ENCODE measurements around the gene STAC2.
"Not testable (repeated sequence)": the region's sequence is repeated elsewhere in the genome, so short reads cannot be mapped to it uniquely, and the experiment has no call there.

STAC2 gene

GRCh38 chr17:39173080-39173479 lies 52.7 kb downstream of the STAC2 start:
- no peaks in the 10 kb centered on the region for H3K27me3 ChIP-seq (ENCODE audit: control insufficient read depth, insufficient read depth, low read length)
- no peaks in the 10 kb centered on the region for H3K9me3 ChIP-seq (ENCODE audit: control insufficient read depth, low read length)
- H3K36me3 ChIP-seq (ENCODE audit: control insufficient read depth, insufficient read depth, low read length): no peaks in the 10 kb centered on the region
- peaks cover 8% of the 10 kb centered on the region for H3K4me1 ChIP-seq (ENCODE audit: control insufficient read depth, insufficient read depth, low read length)
- no peak overlapping the region for H3K4me3 ChIP-seq (ENCODE audit: low read length)
- H3K9ac ChIP-seq (ENCODE audit: low read length): no peak overlapping the region

- no peak overlapping the region for H3K4me3 ChIP-seq (ENCODE audit: low read length)
- no peaks in the 10 kb centered on the region for H3K36me3 ChIP-seq (ENCODE audit: control insufficient read depth, insufficient read depth, low read length)
- H3K27me3 ChIP-seq (ENCODE audit: control insufficient read depth, insufficient read depth, low read length): no peaks in the 10 kb centered on the region
- no peaks in the 10 kb centered on the region for H3K4me1 ChIP-seq (ENCODE audit: control insufficient read depth, insufficient read depth, low read length)
- no peaks in the 10 kb centered on the region for H3K9me3 ChIP-seq (ENCODE audit: control insufficient read depth, low read length)
- H3K9ac ChIP-seq (ENCODE audit: low read length): no peak overlapping the region
Observed at GRCh38 chr17:39171933-39172332, 53.8 kb downstream of the STAC2 start.

- no peaks in the 10 kb centered on the region for H3K9me3 ChIP-seq (ENCODE audit: control insufficient read depth, low read length)
- H3K4me1 ChIP-seq (ENCODE audit: control insufficient read depth, insufficient read depth, low read length): peaks cover 7% of the 10 kb centered on the region
- no peak overlapping the region for H3K4me3 ChIP-seq (ENCODE audit: low read length)
- peaks cover 13% of the 10 kb centered on the region for H3K27me3 ChIP-seq (ENCODE audit: control insufficient read depth, insufficient read depth, low read length)
- H3K9ac ChIP-seq (ENCODE audit: low read length): no peak overlapping the region
- no peaks in the 10 kb centered on the region for H3K36me3 ChIP-seq (ENCODE audit: control insufficient read depth, insufficient read depth, low read length)
Observed at GRCh38 chr17:39170558-39170957, 55.2 kb downstream of the STAC2 start.

GRCh38 chr17:39170109-39170508 lies 55.6 kb downstream of the STAC2 start:
- H3K27me3 ChIP-seq (ENCODE audit: control insufficient read depth, insufficient read depth, low read length): peaks cover 16% of the 10 kb centered on the region

GRCh38 chr17:39169518-39169917 lies 56.2 kb downstream of the STAC2 start:
- peaks cover 21% of the 10 kb centered on the region for H3K27me3 ChIP-seq (ENCODE audit: control insufficient read depth, insufficient read depth, low read length)
- H3K9ac ChIP-seq (ENCODE audit: low read length): no peak overlapping the region
- no peak overlapping the region for H3K4me3 ChIP-seq (ENCODE audit: low read length)
- H3K36me3 ChIP-seq (ENCODE audit: control insufficient read depth, insufficient read depth, low read length): no peaks in the 10 kb centered on the region
- H3K4me1 ChIP-seq (ENCODE audit: control insufficient read depth, insufficient read depth, low read length): peaks cover 13% of the 10 kb centered on the region
- H3K9me3 ChIP-seq (ENCODE audit: control insufficient read depth, low read length): no peaks in the 10 kb centered on the region

More at GRCh38 chr17:39170109-39170508, 55.6 kb downstream of the STAC2 start:
- no peaks in the 10 kb centered on the region for H3K36me3 ChIP-seq (ENCODE audit: control insufficient read depth, insufficient read depth, low read length)
- H3K4me3 ChIP-seq (ENCODE audit: low read length): no peak overlapping the region
- H3K9ac ChIP-seq (ENCODE audit: low read length): no peak overlapping the region
- no peaks in the 10 kb centered on the region for H3K9me3 ChIP-seq (ENCODE audit: control insufficient read depth, low read length)
- peaks cover 7% of the 10 kb centered on the region for H3K4me1 ChIP-seq (ENCODE audit: control insufficient read depth, insufficient read depth, low read length)

- Histone ChIP-seq H3K4me1 (ENCODE audit: control insufficient read depth, insufficient read depth, low read length) (peaks cover 17% of the 10 kb centered on the region), H3K36me3 (ENCODE audit: control insufficient read depth, insufficient read depth, low read length) (no peaks in the 10 kb centered on the region), H3K9ac (ENCODE audit: low read length) (no peak overlapping the region), H3K27me3 (ENCODE audit: control insufficient read depth, insufficient read depth, low read length) (peaks cover 21% of the 10 kb centered on the region), H3K9me3 (ENCODE audit: control insufficient read depth, low read length) (no peaks in the 10 kb centered on the region), H3K4me3 (ENCODE audit: low read length) (no peak overlapping the region)
Observed at GRCh38 chr17:39169101-39169500, 56.6 kb downstream of the STAC2 start.

- H3K4me3 ChIP-seq (ENCODE audit: low read length); H3K9me3 ChIP-seq (ENCODE audit: control insufficient read depth, low read length); H3K36me3 ChIP-seq (ENCODE audit: control insufficient read depth, insufficient read depth, low read length); H3K9ac ChIP-seq (ENCODE audit: low read length): not testable (repeated sequence)
- H3K4me1 ChIP-seq (ENCODE audit: control insufficient read depth, insufficient read depth, low read length): peaks cover 19% of the 10 kb centered on the region
- H3K27me3 ChIP-seq (ENCODE audit: control insufficient read depth, insufficient read depth, low read length): peaks cover 21% of the 10 kb centered on the region
Observed at GRCh38 chr17:39168503-39168902, 57.2 kb downstream of the STAC2 start.

GRCh38 chr17:39167476-39167875 lies 58.3 kb downstream of the STAC2 start:
- no peak overlapping the region for H3K4me3 ChIP-seq (ENCODE audit: low read length)
- peaks cover 21% of the 10 kb centered on the region for H3K27me3 ChIP-seq (ENCODE audit: control insufficient read depth, insufficient read depth, low read length)
- no peaks in the 10 kb centered on the region for H3K36me3 ChIP-seq (ENCODE audit: control insufficient read depth, insufficient read depth, low read length)
- no peak overlapping the region for H3K9ac ChIP-seq (ENCODE audit: low read length)
- peaks cover 19% of the 10 kb centered on the region for H3K4me1 ChIP-seq (ENCODE audit: control insufficient read depth, insufficient read depth, low read length)
- H3K9me3 ChIP-seq (ENCODE audit: control insufficient read depth, low read length): no peaks in the 10 kb centered on the region

GRCh38 chr17:39166437-39167335 lies 59.1 kb downstream of the STAC2 start:
- no peaks in the 10 kb centered on the region for H3K9me3 ChIP-seq (ENCODE audit: control insufficient read depth, low read length)
- H3K4me3 ChIP-seq (ENCODE audit: low read length): no peak overlapping the region
- H3K4me1 ChIP-seq (ENCODE audit: control insufficient read depth, insufficient read depth, low read length): peaks cover 19% of the 10 kb centered on the region
- no peaks in the 10 kb centered on the region for H3K36me3 ChIP-seq (ENCODE audit: control insufficient read depth, insufficient read depth, low read length)
- peaks cover 21% of the 10 kb centered on the region for H3K27me3 ChIP-seq (ENCODE audit: control insufficient read depth, insufficient read depth, low read length)
- no peak overlapping the region for H3K9ac ChIP-seq (ENCODE audit: low read length)

- H3K9ac ChIP-seq (ENCODE audit: low read length): peak within 1 kb of the TSS; percentile 50
- peaks cover 21% of the 10 kb centered on the region for H3K27me3 ChIP-seq (ENCODE audit: control insufficient read depth, insufficient read depth, low read length)
- no peaks in the 10 kb centered on the region for H3K9me3 ChIP-seq (ENCODE audit: control insufficient read depth, low read length)
- H3K4me1 ChIP-seq (ENCODE audit: control insufficient read depth, insufficient read depth, low read length): peaks cover 19% of the 10 kb centered on the region
- H3K4me3 ChIP-seq (ENCODE audit: low read length): no peak within 1 kb of the TSS
- H3K36me3 ChIP-seq (ENCODE audit: control insufficient read depth, insufficient read depth, low read length): no peaks in the 10 kb centered on the region
Observed at GRCh38 chr17:39165841-39166349, 59.9 kb downstream of the STAC2 start, which contains the start of gene ARL5C. Gene ARL5C (minus strand): TSS chr17:39166161. CDS start chr17:39165760, 401 bp downstream.

GRCh38 chr17:39165178-39165840 lies 60.4 kb downstream of the STAC2 start:
- no peaks in the 10 kb centered on the region for H3K36me3 ChIP-seq (ENCODE audit: control insufficient read depth, insufficient read depth, low read length)
- peaks cover 19% of the 10 kb centered on the region for H3K4me1 ChIP-seq (ENCODE audit: control insufficient read depth, insufficient read depth, low read length)
- no peaks in the 10 kb centered on the region for H3K9me3 ChIP-seq (ENCODE audit: control insufficient read depth, low read length)
- H3K27me3 ChIP-seq (ENCODE audit: control insufficient read depth, insufficient read depth, low read length): peaks cover 21% of the 10 kb centered on the region
- peak overlapping the region; percentile 50 for H3K9ac ChIP-seq (ENCODE audit: low read length)
- H3K4me3 ChIP-seq (ENCODE audit: low read length): no peak overlapping the region

GRCh38 chr17:39164675-39165143 lies 61.0 kb downstream of the STAC2 start:
- Histone ChIP-seq H3K9me3 (ENCODE audit: control insufficient read depth, low read length) (no peaks in the 10 kb centered on the region), H3K4me3 (ENCODE audit: low read length) (no peak overlapping the region), H3K36me3 (ENCODE audit: control insufficient read depth, insufficient read depth, low read length) (no peaks in the 10 kb centered on the region), H3K4me1 (ENCODE audit: control insufficient read depth, insufficient read depth, low read length) (peaks cover 19% of the 10 kb centered on the region), H3K9ac (ENCODE audit: low read length) (peak overlapping the region; percentile 50), H3K27me3 (ENCODE audit: control insufficient read depth, insufficient read depth, low read length) (peaks cover 22% of the 10 kb centered on the region)

Measured in mucosa of stomach (tissue), 1 donor.